ENCODE data around the gene PTPN5.
"Not testable (repeated sequence)": the region's sequence is repeated elsewhere in the genome, so short reads cannot be mapped to it uniquely, and the experiment has no call there.

The PTPN5 gene

DNA sequence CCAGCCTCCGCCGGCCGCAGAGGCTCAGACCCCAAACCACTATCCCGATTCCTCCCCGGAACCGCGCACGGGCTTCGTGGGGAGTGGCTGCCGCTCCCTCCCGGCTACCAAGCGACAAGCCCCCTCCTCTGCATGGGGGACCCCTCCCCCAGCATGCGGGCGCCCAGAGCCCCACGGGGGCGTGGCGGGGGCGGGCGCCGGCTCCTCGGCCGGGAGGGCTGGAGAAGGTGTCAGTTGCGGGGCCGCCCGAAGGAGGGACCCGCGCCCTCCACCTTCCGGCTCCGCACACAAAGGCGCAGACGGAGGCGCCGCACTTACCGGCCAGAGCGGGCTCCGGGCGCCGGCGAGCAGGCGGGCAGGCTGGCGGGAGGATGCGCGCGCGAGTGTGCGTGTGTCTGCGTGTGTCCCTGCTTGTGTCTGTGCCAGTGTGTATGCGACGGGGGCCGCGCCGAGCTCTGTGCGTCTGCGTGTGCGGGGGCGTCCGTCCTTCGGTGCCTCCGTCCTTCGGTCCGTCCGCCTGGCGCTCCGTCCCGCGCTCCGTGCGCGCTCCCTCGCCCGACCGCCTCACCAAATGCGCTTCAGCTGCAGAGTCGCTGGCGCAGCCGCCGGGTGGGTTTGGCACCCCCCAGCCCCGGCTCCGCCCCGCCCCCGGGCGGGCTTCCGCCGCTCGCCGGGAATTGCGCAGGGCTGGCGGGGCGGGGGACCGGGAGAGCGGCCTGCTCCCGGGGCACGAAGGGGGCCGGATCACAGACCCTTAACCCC lies at the start of gene PTPN5:
Gene PTPN5, minus strand, starts transcription at position 592 of the 762 bp plus-strand sequence. CDS start 19,840 bp downstream, outside the sequence.
- no peak for DNase-seq (ENCODE audit: low read depth in 2 of 2)

DNA sequence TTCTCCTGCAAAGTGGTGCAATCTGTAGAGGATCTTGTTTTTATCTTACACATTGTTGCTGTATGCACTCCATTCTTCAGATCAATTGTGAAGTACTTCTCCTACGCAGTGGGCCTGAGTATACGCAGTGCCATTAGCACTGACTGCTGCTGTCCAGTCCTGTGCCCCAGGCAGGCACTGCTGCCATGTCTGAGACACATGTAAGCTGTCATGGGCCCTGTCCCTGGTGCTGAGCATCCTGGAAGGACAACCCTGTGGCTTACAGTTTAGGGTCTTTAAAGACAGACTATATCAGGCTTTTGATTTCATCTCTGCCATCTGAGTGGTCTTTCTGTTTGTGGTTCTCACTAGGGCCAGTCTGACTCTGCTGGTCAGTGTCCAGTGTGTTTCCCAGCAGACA lies 44.8 kb upstream of the PTPN5 start:
- DNase-seq (ENCODE audit: low read depth in 2 of 2): no peak

DNA sequence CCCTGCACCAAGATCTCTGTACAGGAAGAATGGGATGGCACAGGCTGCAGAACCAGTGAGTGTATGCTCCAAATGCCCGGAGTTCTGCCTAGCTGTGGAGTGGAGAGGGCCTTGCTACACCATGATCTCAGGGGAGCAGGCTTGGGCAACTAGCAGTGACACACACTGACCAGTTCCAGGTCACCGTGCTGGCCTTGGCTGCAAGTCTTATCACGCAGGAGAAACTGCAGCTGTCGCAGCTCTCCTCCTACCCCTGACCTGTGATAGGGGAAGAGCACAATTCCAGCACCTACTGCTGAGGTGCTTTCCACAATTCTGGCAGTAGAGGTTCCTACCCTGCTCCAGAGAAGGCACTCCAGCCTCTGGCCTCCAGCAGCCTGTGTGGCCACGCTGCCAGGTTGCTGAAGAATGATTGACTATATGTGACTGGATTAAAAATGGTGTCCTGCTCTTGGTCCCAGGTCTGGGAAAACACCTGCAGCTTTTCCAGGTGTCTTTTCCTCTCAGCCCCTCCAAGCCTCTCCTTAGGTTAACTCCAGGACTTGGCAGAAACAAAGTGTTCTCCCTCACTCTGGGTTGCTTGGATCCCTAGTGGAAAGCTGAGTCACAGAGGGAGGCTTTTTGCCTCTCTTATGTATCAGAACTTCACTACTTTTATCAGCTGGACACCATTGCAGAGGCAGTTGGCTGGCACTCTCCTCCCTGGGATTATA lies 43.3 kb upstream of the PTPN5 start:
- no peak for DNase-seq (ENCODE audit: low read depth in 2 of 2)

DNA sequence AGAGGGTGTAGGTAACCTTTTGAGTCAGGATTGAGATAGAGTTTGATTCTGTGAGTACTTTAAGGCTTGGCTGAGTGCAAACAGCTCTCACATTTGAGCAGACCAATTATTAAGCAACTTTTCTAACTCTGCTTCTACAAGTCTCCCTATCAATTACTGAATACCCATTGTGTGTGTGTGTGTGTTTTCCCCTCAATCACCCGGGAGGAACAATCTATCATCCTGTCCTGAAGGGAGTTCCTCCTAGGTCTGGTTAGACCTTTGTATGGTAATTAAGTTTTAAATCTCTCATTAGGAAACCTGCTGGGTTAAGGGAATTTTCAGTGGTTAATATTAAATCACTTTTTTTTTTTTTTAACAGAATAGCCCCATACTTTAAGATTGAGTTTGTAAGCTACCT lies 28.6 kb upstream of the PTPN5 start:
- not testable (repeated sequence) for DNase-seq (ENCODE audit: low read depth in 2 of 2)

DNA sequence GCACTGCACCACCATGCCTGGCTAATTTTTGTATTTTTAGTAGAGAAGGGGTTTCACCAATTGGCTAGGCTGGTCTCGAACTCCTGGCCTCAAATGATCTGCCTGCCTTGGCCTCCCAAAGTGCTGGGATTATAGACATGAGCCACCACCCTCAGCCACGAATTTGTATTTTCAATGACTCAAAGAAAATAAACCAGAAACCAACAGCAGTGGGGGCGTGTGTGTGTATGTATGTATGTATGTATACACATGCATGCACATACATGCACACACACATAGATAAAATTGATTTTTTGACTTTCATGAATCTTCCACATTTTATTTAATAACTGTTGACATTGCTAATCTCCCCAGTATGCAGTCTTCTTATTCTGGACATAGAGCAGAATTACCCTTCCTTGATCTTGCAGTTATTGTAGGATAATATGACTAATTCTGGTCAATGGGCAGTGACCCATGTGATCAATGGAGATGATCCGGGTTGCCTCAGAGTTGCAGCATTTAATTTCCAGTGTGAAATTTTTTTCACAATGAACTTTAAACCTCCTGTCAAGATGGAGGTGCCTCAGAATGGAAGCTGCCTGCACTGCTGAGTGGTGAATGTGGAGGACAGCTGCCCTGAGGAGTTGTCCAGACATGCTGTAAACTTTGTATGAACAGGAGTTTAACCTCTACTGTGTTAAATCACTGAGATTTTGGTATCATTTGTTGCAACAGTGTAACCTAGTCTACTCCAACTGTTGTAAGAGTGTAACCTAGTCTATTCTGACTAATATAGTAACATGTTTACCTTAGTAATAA lies 12.8 kb upstream of the PTPN5 start:
- no peak for DNase-seq (ENCODE audit: low read depth in 2 of 2)

DNA sequence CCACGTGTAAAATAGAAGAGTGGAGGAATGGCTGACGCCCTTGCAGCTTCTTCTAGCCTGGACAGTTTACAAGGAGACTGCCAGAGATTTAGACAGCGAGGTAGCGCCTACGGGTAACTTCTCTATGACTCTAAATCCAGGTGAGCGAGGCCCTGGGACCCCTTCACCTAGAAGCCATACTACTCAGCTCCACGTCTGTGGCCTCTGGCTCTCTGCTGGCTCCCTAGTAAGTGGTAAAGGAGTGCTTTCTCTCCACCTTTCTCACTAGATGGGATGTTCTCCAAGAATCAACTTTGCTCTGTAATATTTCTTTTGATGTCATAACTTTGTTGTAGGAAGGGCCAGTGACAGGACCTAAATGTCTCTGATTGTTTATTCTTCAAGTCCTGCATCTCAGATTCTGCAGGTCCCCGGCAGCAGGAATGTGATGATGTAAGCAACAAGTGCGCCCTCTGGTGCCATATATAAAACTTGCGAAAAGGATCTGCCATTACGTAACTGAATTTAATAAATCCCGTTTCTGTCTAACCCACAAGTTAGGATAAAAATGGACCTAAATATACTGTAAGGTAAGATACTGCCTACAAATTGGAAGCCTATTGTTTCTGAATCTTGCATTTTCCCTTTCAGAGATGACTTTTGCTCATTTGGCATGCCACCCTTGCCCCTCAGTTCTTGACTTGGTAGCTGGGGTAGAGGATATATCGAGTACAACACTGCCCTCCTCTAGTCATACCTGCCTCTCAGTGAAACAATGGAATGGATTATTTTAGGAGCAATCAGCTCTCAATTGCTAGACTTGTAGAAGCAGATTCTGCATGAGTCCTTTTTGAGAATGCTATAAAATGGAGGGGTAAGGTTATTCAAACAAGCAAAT lies 11.0 kb upstream of the PTPN5 start:
- peak in 1 of 2 donors; percentile 8 for DNase-seq (ENCODE audit: low read depth in 2 of 2)

DNA sequence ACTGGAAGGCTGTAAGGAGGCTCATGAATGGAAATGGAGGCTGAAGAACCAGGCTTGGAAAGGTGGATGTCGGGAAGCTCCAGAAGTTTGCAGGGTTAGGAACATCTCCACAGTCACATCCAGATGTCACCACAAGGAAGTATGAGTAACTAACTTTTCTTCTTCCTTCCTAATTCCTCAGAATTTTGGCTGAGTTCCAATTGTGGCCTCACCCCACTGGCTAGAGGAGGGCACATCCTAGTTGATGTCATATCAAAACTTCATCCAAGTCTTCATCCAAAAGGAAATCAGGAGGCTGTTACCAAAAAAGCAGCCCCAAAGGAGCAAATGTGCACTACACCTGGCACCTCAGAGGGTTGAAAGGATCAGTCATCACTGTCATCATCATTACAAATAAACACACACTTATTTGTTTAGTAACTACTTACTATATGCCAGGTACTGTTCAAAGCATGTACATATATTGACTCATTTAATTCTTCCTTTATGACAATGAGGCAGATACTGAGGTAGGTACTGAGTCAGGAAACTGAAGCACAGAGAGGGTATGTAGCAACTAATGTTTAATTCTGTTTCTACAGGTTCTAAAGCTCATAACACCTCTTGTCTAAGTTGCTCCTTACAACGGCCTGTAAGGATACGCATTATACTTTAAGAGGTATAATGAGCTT lies 7.3 kb upstream of the PTPN5 start:
- no peak for DNase-seq (ENCODE audit: low read depth in 2 of 2)

DNA sequence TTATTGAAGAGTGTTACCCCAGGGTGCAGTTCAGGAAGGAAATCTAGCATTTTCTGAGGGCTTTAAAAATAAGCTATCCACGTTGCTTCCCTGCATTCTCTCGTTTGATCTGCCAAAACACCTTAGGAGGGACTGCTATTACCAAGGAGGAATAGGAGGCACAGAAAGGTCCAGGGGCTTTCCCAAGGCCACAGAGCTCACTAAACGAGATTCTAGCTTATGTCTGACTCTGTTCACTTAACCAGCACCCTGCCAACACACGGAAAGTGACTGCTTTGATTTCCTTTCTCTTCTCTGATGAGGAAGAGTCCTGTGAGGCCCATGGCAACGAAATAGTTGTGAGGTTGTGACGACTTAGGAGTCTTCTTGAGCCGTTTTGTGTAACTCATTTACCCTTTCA lies 3.4 kb upstream of the PTPN5 start:
- no peak for DNase-seq (ENCODE audit: low read depth in 2 of 2)

DNA sequence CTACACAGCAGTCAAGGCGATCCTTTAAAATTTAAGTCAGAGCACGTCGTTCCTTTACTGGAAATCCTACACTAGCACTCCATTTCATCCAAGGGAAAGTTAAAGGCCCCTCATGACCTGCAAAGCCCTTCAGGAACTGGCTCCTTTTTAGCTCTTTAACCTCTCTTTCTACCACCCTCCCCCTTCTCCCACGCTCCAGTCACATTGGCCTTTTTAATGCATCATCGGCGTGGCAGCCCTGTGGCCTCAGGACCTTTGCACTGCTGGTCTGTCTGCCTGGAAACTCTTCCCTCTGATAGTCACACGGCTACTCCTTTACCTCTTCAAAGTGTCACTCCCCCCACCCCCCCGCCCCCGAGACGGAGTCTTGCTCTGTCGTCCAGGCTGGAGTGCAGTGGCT lies 1.2 kb upstream of the PTPN5 start:
- no peak for DNase-seq (ENCODE audit: low read depth in 2 of 2)

DNA sequence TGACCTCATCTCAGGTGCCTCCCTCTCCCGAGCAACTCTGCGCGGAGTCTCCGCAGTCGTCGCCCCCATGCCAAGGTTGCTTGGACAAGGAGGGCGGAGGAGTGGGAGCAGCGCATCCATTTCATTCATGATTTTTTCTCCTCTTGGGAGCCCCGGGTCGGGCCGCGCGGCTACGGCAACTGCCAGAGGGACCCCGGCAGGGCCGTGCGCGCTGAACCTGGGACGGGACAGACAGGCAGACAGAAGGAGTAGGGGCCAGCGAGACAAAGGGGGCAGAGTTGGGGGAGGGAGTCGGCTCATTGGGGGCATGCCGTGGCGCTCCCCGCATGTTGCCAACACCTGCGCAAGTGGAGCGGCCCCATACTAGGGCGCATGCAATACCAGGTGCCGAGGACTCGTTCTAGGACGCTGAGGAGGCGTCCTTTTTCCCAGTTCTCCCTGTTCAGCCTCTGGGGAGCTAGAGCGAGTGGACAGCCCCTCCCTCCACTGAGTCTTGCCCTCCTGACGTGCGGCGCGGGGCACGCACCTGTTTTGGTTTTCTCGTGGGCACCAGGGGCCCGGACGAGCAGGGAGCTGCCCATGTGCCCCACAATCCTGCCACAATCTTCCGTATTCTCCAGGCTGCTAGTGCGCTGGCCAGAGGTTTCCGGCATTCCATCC lies 501 bp upstream of the PTPN5 start:
- no peak for DNase-seq (ENCODE audit: low read depth in 2 of 2)

DNA sequence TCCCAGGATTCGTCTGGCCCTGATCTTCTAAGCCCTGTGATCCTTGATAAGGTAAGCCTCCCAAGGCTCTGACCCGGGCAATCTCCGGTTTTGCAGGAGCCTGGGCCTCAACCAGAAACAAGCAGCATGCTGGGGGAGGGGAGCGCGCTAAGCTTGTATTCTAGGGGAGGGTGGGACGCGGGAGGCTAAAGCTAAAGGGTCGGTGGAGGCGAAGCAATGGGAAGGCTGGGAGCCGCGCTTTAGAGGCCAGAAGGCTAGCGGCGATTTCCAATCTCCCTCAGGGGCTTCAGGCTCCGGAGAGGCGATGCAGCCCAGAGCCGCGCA lies 753 bp downstream of the PTPN5 start:
- DNase-seq (ENCODE audit: low read depth in 2 of 2): no peak

DNA sequence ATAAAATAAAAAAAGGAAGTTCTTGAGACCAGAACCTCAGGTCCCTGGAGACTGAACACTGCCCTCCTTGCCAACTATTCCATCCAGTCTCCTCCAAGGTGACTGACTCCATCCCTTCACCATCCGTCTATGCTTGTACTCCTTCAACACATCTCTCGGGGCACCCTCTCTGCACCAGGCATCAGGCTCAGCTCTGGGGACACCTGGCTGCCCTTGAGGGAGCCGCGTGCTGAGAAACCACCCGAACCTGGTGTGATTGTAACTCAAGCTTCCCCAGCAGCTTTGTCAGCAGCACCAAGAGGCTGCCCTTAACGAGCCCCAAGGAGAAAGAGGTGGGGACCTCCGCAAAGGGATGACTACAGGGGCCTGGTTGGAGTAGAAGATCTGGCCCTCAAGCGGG lies 1.7 kb downstream of the PTPN5 start:
- DNase-seq (ENCODE audit: low read depth in 2 of 2): no peak

DNA sequence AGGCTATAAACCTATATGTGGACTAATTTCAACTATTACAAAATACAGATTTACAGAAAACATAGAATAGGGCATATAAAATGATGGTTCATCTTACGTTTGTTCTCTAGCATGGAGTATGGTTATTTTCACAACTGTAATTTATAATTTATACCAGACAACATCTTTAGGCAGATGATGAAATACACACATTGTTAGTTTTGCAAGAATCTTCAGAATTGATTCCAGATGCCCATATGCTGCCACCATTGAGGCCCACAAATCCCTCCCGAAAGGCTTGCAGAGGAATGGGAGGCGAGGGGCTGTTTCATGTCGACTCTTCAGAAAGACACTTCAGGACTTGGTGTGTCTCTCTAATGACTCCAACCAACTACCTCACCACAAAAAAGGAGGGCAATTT lies 6.2 kb downstream of the PTPN5 start:
- DNase-seq (ENCODE audit: low read depth in 2 of 2): no peak

DNA sequence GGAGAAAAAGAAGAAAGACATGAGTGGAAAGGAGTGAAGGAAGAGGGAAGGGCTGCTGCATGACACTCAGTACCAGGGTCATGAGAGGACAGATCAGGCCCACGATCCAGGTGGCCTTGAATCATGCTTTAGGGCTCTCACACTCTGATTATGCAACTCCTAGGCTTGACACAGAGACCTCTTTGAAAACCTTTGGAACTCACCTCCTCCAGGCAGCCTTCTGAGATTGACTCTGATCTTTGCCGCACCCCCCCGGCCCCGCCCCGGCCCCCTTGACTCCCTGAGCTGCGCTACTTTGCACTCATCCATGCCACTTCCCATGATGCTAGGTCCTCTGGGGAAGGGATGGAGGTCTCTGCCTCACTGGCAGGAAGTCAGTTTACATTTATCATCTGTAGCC lies 10.7 kb downstream of the PTPN5 start:
- no peak for DNase-seq (ENCODE audit: low read depth in 2 of 2)

DNA sequence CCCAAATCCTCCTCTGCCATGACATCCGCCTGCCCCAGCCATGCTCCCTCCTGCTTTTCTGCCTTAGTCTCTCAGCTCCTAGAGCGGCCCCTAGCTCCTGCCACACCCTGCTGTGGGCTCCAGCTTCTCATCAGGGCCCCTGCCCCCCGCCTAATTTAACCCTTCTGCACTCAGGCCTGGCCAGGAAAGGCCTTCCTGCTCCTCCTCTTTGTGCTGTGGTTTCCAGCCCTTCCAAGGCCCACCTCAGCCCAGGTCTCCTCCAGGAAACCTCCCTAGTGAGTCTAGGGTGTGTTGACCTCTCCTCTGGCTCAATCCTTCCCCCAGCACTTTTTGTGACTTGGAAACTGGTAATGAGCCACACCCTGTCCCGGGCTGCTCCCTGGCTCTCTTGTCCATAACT lies 11.3 kb downstream of the PTPN5 start:
- no peak for DNase-seq (ENCODE audit: low read depth in 2 of 2)

DNA sequence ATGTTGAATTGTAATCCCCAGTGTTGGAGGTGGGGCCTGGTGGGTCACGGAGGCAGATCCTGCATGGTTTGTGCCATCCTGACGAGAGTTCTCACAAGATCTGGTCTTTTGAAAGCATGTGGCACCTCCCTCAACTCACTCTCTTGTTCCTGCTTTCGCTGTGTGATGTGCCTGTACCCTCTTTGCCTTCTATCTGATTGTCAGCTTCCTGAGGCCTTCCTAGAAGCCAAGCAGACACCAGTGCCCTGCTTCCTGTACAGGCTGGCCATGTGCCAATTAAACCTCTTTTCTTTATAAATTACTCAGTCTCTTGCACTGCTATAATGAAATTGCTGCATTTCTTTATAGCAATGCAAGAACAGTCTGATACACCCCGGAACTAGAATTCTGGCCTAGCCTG lies 13.1 kb downstream of the PTPN5 start:
- DNase-seq (ENCODE audit: low read depth in 2 of 2): no peak

DNA sequence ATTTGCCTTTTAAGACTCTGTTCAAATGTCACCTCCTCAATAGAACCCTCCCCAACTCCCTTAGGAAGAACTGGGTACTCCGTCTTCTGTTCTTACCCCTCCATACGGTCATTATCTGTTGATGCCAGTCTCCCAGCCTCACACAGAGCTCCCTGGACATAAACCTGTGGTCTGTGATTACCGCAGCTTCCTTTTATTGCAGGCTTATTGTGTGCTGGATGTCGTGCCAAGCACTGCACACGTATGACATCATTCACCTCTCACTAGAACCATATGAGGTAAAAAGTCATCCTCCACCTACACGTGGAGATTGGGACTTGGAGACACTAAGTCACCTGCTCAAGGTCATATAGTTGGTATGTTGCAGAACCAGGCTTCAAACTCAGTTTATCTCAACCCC lies 15.3 kb downstream of the PTPN5 start:
- no peak for DNase-seq (ENCODE audit: low read depth in 2 of 2)

DNA sequence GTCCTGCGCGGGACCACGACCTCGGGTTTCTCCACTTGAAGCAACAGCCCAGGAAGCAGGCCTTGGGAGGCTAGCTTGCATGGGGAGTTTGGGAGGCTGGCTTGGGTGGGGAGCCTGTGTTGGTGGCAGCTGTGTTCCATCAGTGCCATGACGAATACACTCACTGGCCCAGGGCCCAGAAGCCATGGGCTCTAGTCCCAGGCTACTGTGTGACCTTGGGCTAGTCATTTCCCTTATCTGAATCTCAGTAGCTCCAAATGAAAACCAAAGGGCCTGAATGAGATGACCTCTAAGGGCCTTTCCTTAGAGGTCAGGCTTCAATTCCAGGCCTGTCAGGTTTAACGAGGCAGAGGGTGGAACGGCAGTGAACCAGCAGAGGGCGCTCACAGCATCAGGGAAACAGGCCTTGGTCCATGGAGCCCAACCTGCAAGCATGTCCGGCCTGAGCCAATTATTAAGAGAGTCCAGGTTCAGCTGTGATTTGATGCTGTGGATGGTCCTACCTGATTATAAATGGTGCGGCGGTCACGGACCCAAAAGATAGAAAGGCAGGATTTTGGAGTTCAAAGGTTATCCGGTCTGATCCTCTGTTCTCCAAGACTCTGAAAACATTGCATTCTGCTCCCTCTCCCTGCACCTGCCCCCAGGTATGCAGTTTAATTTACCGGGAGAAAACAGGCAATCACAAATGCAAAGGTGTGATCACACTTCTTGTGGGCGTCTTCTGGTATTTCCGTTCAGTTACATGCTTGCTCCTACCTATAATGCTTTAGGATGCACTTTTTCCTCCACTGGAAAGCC lies 15.9 kb downstream of the PTPN5 start:
- peak; percentile 17 to 23 for DNase-seq (ENCODE audit: low read depth in 2 of 2)

DNA sequence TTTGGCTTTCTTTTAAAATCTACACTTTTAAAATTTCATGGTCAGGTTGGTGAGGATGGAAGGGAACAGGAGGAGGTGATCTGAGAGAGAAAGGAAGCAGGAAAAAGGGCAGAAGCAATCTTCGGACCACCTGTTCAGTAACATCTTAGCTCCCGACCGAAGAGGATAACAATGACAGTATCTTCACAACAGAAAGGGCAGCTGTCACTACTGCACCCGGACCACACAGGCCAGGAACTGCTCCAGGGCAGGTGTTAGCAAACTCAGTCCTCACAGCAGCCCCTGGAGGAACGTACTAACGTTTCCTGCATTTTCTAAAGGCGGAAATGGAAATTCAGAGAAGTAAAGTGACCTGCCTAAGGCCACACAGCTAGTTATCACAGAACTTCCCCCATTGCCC lies 16.8 kb downstream of the PTPN5 start:
- no peak for DNase-seq (ENCODE audit: low read depth in 2 of 2)

DNA sequence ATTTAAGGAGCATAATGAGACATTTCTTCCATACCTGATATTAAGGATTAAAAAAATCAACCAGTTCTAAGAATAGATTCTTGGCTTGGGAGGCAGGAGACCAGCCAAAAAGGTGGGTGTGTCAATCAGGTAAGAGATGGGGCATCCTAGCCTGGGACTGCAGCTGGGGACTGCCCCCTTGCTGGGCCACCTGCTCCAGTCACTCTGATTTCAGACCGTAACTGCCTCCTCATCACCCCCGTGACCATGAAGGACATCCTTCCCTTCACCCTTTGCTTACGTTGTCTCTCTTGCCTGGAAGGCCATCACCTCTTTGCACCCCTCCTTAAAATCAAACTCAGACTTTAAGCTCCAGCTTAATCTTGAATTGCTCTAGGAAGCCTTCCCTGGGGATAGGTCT lies 17.9 kb downstream of the PTPN5 start:
- DNase-seq (ENCODE audit: low read depth in 2 of 2): no peak
